Aorta (tissue), 5 donors: ENCODE data around the gene QPRT. TPM values are rescaled to one million over a fixed set of nuclear protein-coding genes. Genes with fewer than 3 reads are reported as not detected.
"Not testable (repeated sequence)": the region's sequence is repeated elsewhere in the genome, so short reads cannot be mapped to it uniquely, and the experiment has no call there.

Experiments used
- ATAC-seq: fragments of 200-7000 bp; cut with Tn5 transposase; one replicate; pipeline ENCODE4 v1.9.1; 2022; ENCODE audit warnings: moderate library complexity; ENCODE audit not compliant: low FRiP score
- DNase-seq, 2 donors: peaks; one replicate each; pipeline ENCODE4 v3.0.0-alpha.2; 2020
- H3K27ac ChIP-seq, 2 donors: one replicate each; pipeline ENCODE4 v1.5.1; 2013; ENCODE audit warnings: low read length in 2 of 2, mild to moderate bottlenecking in 2 of 2, moderate library complexity in 2 of 2, control low read depth in 1 of 2, inconsistent platforms in 1 of 2, low read depth in 1 of 2
- H3K27me3 ChIP-seq, 2 donors: one replicate each; pipeline ENCODE4 v1.6.1; 2013; ENCODE audit warnings: control low read depth in 1 of 2, low read length in 1 of 2, mild to moderate bottlenecking in 1 of 2, moderate library complexity in 1 of 2; ENCODE audit not compliant: insufficient read depth in 2 of 2, control insufficient read depth in 1 of 2
- H3K36me3 ChIP-seq, 2 donors: one replicate each; pipeline ENCODE4 v1.6.1; 2013; ENCODE audit warnings: control low read depth in 1 of 2, low read length in 1 of 2, mild to moderate bottlenecking in 1 of 2; ENCODE audit not compliant: insufficient read depth in 2 of 2, control insufficient read depth in 1 of 2
- H3K4me1 ChIP-seq, 2 donors: one replicate each; pipeline ENCODE4 v1.6.1; 2013; ENCODE audit warnings: low read length in 2 of 2, control low read depth in 1 of 2, mild to moderate bottlenecking in 1 of 2, moderate library complexity in 1 of 2; ENCODE audit not compliant: insufficient read depth in 2 of 2, control insufficient read depth in 1 of 2
- H3K4me3 ChIP-seq, 2 donors: one replicate each; pipeline ENCODE4 v1.5.1; 2013; ENCODE audit warnings: low read length in 2 of 2, control low read depth in 1 of 2, mild to moderate bottlenecking in 1 of 2
- H3K9me3 ChIP-seq: one replicate; pipeline ENCODE4 v1.6.1; 2013; ENCODE audit warnings: mild to moderate bottlenecking, low read length; ENCODE audit not compliant: control insufficient read depth
- WGBS, 2 donors: extraction: QIAGEN DNeasy Blood & Tissue Kit; methylation state at CpG; one replicate each; pipeline ENCODE4 v1.1.7; 2013; 5-methylcytosine and 5-hydroxymethylcytosine counted together
- intact Hi-C, 2 donors: fragments of 100-400 bp; cut with DNase I; formaldehyde crosslinking; loops; one replicate each; pipeline versions ENCODE4 v1.14.2 to v1.15.0; 2022
- polyA plus RNA-seq, 2 donors: library from polyadenylated mRNA; stranded (reverse); fragments of 200-250 nt; gene quantifications; one replicate each; pipeline ENCODE4 v1.2.3, GENCODE V29; 2013
- total RNA-seq, 2 donors: library from RNA; stranded (reverse); fragmentation: NEBNext Ultra II Directional; extraction: Animal tissue kit (Norgen Biotek cat#: 25700); gene quantifications; one replicate each; pipeline ENCODE4 v1.2.1, GENCODE V29; 2021
- donor health status: healthy with polysubstance abuse.
- donor health status: Bipolar disorder and iron deficiency.
- donor health status: DM: no; HTN: no; CAD: no.
- donor health status: DM: no; HTN: no; CAD: no.
- donor health status: DM: yes; HTN: yes; CAD: no.

Gene QPRT
- total and polyA plus RNA-seq, 4 donors, result 0.61 to 6.1 (median 3.0) TPM

DNA sequence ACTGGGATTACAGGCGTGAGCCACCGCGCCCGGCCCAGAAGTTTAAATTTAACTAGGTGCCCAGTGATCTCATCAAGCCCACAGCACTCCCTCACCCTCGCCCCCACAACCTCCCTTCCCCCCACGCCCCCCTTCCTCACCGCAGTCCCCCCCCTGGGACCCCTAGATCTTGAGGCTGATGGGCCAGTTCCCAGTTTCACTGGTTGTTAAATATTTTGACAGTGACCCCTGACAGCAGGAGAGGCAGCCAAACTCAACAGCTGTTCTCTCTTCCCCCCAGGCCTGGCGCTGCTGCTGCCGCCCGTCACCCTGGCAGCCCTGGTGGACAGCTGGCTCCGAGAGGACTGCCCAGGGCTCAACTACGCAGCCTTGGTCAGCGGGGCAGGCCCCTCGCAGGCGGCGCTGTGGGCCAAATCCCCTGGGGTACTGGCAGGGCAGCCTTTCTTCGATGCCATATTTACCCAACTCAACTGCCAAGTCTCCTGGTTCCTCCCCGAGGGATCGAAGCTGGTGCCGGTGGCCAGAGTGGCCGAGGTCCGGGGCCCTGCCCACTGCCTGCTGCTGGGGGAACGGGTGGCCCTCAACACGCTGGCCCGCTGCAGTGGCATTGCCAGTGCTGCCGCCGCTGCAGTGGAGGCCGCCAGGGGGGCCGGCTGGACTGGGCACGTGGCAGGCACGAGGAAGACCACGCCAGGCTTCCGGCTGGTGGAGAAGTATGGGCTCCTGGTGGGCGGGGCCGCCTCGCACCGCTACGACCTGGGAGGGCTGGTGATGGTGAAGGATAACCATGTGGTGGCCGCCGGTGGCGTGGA lies 15.6 kb downstream of the QPRT start:
- peak; percentile 82 to 89 for DNase-seq
- H3K27ac ChIP-seq, result peak overlapping the region in 1 of 2 donors; percentile 14
- no peaks in the 10 kb centered on the region for H3K36me3 ChIP-seq
- intact Hi-C loops, result loop anchor here in 1 of 2 donors (10.0 kb wide), 1 partner anchor 330 kb away; the partner anchor contains the start of gene C16orf92
- no peaks in the 10 kb centered on the region for H3K9me3 ChIP-seq
- H3K27me3 ChIP-seq, result no peaks in the 10 kb centered on the region
- no peak overlapping the region for H3K4me3 ChIP-seq
- WGBS, 2 donors, result 11 to 23% methylated on average over 34 to 41 of the region's 41 CpGs
- peak; percentile 85 for ATAC-seq
- no peaks in the 10 kb centered on the region for H3K4me1 ChIP-seq

DNA sequence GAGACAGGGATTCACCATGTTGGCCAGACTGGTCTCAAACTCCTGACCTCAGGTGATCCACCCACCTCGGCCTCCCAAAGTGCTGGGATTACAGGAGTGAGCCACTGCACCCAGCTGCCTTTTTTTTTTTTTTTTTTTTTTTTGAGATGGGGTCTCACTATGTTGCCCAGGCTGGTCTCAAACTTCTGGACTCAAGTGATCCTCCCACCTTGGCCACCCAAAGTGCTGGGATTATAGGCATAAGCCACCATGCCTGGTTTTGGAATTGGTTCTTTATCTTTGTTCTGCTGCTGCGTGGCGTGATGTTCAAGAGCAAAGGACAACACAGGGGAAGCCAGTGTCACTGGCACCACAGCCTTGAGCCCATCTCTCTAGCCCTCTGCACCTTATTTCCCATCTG lies 16.7 kb downstream of the QPRT start:
- not testable (repeated sequence) for H3K4me1 ChIP-seq, H3K27me3 ChIP-seq, ATAC-seq, H3K9me3 ChIP-seq, H3K36me3 ChIP-seq, H3K27ac ChIP-seq, H3K4me3 ChIP-seq
- peak in 1 of 2 donors; percentile 8 for DNase-seq
- 98 to 99% methylated on average over 3 of the region's 3 CpGs for WGBS, 2 donors
- intact Hi-C loops, result loop anchor here in 1 of 2 donors (10.0 kb wide), 1 partner anchor 329 kb away; the partner anchor contains the start of gene C16orf92

DNA sequence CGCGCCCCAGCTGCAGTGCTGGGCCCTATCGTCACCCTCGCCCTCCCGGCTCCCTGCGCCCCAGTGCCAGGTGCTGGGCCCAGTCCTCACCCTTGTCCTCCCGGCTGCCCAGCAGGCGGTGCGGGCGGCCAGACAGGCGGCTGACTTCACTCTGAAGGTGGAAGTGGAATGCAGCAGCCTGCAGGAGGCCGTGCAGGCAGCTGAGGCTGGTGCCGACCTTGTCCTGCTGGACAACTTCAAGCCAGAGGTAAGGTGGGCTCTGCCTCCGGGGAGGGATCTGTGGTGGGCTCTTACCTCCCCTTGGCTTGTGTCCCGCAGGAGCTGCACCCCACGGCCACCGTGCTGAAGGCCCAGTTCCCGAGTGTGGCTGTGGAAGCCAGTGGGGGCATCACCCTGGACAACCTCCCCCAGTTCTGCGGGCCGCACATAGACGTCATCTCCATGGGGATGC lies 17.9 kb downstream of the QPRT start:
- ATAC-seq, result no peak
- intact Hi-C loops, result loop anchor here in 1 of 2 donors (10.0 kb wide), 1 partner anchor 328 kb away; the partner anchor contains the start of gene C16orf92
- no peaks in the 10 kb centered on the region for H3K9me3 ChIP-seq
- no peak overlapping the region for H3K4me3 ChIP-seq
- no peak overlapping the region for H3K27ac ChIP-seq
- DNase-seq, result peak in 1 of 2 donors; percentile 58
- WGBS, 2 donors, result 95 to 96% methylated on average over 21 of the region's 21 CpGs
- no peaks in the 10 kb centered on the region for H3K4me1 ChIP-seq
- H3K27me3 ChIP-seq, result no peaks in the 10 kb centered on the region
- H3K36me3 ChIP-seq, result no peaks in the 10 kb centered on the region

DNA sequence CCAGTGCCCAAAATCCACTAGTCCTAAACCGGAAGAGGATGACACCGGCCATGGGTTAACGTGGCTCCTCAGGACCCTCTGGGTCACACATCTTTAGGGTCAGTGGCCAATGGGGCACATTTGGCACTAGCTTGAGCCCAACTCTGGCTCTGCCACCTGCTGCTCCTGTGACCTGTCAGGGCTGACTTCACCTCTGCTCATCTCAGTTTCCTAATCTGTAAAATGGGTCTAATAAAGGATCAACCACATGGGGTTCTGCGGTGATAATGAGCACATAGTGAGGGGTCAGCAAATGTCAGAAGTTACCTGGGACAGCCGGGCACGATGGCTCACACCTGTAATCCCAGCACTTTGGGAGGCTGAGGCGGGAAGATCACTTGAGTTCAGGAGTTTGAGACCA lies 18.4 kb downstream of the QPRT start:
- no peak for ATAC-seq
- Histone ChIP-seq H3K4me1 (no peaks in the 10 kb centered on the region), H3K9me3 (no peaks in the 10 kb centered on the region), H3K4me3 (no peak overlapping the region), H3K27me3 (no peaks in the 10 kb centered on the region), H3K27ac (no peak overlapping the region), H3K36me3 (no peaks in the 10 kb centered on the region)
- 97% methylated on average over 7 of the region's 7 CpGs for WGBS, 2 donors
- DNase-seq, result no peak
- intact Hi-C loops, result loop anchor here in 1 of 2 donors (10.0 kb wide), 1 partner anchor 327 kb away; the partner anchor contains the start of gene C16orf92

DNA sequence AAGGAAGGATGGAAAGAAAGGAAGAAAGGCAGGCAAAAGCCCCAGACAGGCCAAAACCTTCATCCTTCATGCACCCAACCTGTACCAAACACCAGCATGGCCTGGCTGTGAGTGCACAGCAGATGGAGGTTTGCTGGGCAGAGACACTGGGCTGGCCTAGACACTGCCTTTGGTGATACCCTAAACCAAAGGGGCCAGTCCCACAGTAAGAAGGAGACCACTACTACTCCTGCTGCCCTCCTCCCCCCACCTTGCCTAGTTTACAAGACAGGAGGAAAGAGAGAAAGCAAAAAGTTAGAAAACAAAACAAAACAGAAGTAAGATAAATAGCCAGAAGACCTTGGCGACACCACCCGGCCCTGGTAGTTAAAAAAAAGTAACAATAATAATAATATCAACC lies 19.1 kb downstream of the QPRT start:
- H3K9me3 ChIP-seq, result no peaks in the 10 kb centered on the region
- H3K4me1 ChIP-seq, result no peaks in the 10 kb centered on the region
- no peaks in the 10 kb centered on the region for H3K27me3 ChIP-seq
- ATAC-seq, result no peak
- DNase-seq, result no peak
- WGBS, 2 donors, result 40 to 46% methylated on average over 2 of the region's 2 CpGs
- intact Hi-C loops, result loop anchor here in 1 of 2 donors (10.0 kb wide), 1 partner anchor 327 kb away; the partner anchor contains the start of gene C16orf92
- H3K36me3 ChIP-seq, result no peaks in the 10 kb centered on the region
- H3K27ac ChIP-seq, result no peak overlapping the region
- H3K4me3 ChIP-seq, result no peak overlapping the region

DNA sequence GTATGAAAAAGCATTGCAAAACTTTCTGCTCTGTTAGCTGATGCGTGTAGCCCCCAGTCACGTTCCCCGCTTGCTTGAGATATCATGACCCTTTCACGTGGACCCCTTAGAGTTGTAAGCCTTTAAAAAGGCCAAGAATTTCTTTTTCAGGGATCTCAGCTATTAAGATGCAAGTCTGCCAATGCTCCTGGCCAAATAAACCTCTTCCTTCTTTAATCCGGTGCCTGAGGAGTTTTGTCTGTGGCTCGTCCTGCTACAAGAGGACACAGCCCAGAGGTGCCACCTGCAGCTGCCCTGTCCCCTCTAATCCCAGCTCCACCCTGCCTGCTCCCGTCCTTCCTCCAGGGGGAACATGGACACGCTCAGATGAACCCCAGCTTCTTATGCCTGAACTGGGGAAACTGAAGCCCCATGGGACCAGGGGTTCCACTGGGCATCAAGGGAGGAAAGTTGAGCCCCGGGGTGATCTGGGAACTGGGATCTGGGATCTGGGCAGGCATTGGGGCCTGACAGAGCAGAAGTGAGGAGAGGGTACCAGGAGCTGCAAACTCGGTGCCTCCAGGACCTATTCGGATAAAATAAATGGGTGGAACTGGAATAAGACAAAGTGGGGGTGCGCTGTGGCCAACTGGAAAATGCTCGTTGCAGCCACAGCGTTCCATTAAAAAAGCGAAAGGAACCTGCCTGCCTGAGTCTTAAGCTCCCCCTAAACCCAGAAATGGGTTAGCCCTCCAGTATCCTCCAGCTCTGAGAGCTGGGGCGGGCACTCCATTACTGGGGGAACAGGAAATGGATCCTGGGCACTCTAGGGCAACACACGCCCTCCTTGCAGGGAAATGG lies 19.7 kb downstream of the QPRT start:
- ATAC-seq (no peak), DNase-seq (peak in 1 of 2 donors; percentile 28)
- Histone ChIP-seq H3K36me3 (no peaks in the 10 kb centered on the region), H3K27ac (no peak overlapping the region), H3K4me3 (no peak overlapping the region), H3K4me1 (no peaks in the 10 kb centered on the region), H3K9me3 (no peaks in the 10 kb centered on the region), H3K27me3 (no peaks in the 10 kb centered on the region)
- WGBS, 2 donors, result 85 to 87% methylated on average over 17 of the region's 17 CpGs
- intact Hi-C loops, result loop anchor here in 1 of 2 donors (10.0 kb wide), 1 partner anchor 326 kb away; the partner anchor contains the start of gene C16orf92

DNA sequence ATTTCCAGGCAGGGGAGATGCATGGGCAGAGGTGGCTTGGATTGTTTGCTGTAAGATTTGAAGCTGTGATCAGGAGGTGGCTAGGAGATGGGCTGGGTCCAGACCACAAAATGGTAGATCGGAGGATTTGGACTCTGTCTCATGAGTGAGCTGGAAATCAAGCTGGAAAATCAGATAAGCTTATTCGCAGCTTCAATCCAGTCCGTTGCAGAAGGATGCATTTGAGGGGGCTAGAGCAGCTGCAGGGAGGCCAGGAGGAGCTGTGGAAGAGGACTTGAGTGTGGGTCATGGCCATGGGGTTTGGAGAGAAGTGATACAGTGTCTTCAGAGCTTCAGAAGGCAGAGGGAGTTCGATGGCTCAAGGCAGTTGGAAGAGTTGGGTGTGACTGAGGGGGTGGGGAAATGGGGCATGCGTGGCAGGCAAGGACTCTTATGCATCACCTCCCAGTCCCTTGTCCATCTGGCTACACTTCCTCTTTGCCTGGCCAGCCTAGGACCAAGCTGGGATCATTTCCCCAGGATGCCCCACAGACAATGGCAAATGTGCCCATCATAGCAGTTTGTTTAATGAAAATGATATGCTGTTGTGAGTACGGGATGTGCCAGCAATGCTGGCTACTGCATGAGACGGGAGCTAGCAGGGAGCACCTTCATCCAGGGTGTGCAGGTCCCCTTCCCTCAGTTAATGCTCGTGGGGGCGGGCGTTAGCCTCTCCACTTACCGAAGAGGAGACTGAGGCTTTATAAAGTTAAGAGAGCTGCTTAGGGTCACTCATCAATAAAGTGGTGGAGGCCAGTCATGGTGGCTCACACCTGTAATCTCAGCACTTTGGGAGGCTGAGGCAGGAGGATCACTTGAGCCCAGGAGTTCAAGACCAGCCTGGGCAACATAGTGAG lies 20.6 kb downstream of the QPRT start:
- H3K4me1 ChIP-seq, result no peaks in the 10 kb centered on the region
- H3K27me3 ChIP-seq, result no peaks in the 10 kb centered on the region
- H3K9me3 ChIP-seq, result no peaks in the 10 kb centered on the region
- 68 to 79% methylated on average over 11 of the region's 11 CpGs for WGBS, 2 donors
- ATAC-seq (no peak), DNase-seq (peak in 1 of 2 donors; percentile 39)
- H3K36me3 ChIP-seq, result no peaks in the 10 kb centered on the region
- intact Hi-C loops, result loop anchor here (2.0 to 10.0 kb wide), 4 partner anchors 125 to 325 kb away; partner anchors contain the start of genes C16orf92 (in 1 of the 2) and MVP (in 1 of the 2)
- H3K4me3 ChIP-seq, result no peak overlapping the region
- H3K27ac ChIP-seq, result no peak overlapping the region
